Epithelial cell of proximal tubule (primary cell): ENCODE results near the gene RGS6. TPM values are rescaled to one million over a fixed set of nuclear protein-coding genes. Genes with fewer than 3 reads are reported as not detected.
"Not testable (repeated sequence)": the region's sequence is repeated elsewhere in the genome, so short reads cannot be mapped to it uniquely, and the experiment has no call there.

Source experiments
- DNase-seq: peaks from one replicate; pipeline ENCODE4 v3.0.0-alpha.2; 2011; ENCODE audit warnings: low read depth
- H3K4me3 ChIP-seq: 2 replicates; pipeline ENCODE4 v1.5.1; 2011; ENCODE audit warnings: low read depth, mild to moderate bottlenecking, low read length
- total RNA-seq: library from RNA; depleted of rRNA; stranded (reverse); fragments of >200 nt; gene quantifications from 2 replicates; pipeline ENCODE4 v1.2.3, GENCODE V29; 2015
- TF ChIP-seq, protein P1 (sequence below): conservative IDR thresholded peaks from 2 replicates; pipeline ENCODE4 v1.5.1; 2012; ENCODE audit warnings: low read depth, mild to moderate bottlenecking, low read length

The RGS6 gene
- total RNA-seq, 1 donor from 2014 or later, result not detected

GRCh38 chr14:72471346-72471745 lies 539.1 kb downstream of the RGS6 start:
- no peak overlapping the region for H3K4me3 ChIP-seq
- DNase-seq, result no peak
- TF ChIP-seq, protein P1, sequence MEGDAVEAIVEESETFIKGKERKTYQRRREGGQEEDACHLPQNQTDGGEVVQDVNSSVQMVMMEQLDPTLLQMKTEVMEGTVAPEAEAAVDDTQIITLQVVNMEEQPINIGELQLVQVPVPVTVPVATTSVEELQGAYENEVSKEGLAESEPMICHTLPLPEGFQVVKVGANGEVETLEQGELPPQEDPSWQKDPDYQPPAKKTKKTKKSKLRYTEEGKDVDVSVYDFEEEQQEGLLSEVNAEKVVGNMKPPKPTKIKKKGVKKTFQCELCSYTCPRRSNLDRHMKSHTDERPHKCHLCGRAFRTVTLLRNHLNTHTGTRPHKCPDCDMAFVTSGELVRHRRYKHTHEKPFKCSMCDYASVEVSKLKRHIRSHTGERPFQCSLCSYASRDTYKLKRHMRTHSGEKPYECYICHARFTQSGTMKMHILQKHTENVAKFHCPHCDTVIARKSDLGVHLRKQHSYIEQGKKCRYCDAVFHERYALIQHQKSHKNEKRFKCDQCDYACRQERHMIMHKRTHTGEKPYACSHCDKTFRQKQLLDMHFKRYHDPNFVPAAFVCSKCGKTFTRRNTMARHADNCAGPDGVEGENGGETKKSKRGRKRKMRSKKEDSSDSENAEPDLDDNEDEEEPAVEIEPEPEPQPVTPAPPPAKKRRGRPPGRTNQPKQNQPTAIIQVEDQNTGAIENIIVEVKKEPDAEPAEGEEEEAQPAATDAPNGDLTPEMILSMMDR, result no peak

DNA sequence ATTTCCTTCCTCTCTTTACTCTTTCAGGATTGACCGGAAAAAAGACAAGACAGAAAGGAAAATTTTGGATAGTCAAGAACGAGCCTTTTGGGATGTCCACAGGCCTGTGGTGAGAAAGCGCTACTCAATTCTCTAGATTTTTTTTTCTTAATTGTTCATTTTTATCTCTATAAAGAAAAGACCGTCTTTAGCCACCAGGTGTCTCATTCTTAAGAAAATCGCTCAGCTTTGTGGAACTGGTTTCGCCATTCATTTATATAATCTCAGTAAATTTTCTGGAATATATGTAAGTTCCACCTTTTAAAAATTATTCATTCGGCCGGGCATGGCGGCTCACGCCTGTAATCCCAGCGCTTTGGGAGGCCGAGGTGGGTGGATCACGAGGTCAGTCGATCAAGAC lies 540.6 kb downstream of the RGS6 start:
- no peak for DNase-seq
- TF ChIP-seq, protein P1, result peak; percentile 19
- no peak overlapping the region for H3K4me3 ChIP-seq

- DNase-seq, result peak; percentile 98
- TF ChIP-seq, protein P1, result no peak
- H3K4me3 ChIP-seq, result no peak overlapping the region
Measured at GRCh38 chr14:72476657-72477499, 544.6 kb downstream of the RGS6 start.

- H3K4me3 ChIP-seq, DNase-seq: not testable (repeated sequence)
Measured at GRCh38 chr14:72477578-72477977, 545.3 kb downstream of the RGS6 start.

DNA sequence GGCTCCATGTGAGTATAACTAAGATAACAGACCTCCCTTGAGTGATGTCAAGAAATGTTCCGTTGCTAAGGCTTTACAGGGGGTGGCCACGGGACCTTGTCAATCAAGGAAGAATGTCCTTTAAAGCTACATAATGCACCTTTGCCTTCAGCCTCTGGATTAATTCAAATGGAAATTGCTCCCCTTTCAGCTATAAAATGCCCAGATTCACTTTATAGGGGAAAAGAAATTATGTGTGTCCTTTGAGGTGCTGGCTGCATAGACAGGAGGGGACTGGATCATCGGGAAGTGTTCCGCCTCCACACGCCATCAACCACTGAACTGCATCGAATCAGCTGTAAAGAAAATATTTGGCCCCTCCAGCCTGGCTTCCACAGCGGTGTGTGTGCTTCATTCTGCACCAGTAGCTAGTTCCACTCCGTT lies 546.3 kb downstream of the RGS6 start:
- H3K4me3 ChIP-seq, result no peak overlapping the region
- TF ChIP-seq, protein P1, result no peak
- DNase-seq, result peak; percentile 67

DNA sequence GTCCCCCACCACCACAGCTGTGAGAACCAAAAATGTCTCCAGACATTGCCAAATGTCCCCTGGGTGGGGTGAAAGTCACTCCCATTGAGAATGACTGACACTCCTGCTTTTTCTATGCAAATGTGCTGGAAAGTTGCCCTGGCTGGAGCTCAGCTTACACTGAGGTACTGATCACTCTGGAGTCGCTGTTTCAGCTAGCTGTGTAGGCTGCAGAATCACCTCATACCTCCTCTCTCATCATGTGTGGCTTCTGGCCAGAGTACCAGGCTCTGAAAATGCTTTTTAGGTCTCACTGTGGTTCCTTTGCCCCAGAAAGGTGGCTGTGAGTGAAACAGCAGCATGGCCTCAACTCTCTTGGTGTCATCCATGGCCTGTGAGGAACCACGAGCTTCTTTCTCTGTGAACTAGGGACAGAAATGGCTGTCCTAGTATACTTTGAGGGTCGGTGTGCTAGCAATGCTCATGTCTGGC lies 547.3 kb downstream of the RGS6 start:
- no peak for DNase-seq
- no peak overlapping the region for H3K4me3 ChIP-seq
- TF ChIP-seq, protein P1, result no peak

DNA sequence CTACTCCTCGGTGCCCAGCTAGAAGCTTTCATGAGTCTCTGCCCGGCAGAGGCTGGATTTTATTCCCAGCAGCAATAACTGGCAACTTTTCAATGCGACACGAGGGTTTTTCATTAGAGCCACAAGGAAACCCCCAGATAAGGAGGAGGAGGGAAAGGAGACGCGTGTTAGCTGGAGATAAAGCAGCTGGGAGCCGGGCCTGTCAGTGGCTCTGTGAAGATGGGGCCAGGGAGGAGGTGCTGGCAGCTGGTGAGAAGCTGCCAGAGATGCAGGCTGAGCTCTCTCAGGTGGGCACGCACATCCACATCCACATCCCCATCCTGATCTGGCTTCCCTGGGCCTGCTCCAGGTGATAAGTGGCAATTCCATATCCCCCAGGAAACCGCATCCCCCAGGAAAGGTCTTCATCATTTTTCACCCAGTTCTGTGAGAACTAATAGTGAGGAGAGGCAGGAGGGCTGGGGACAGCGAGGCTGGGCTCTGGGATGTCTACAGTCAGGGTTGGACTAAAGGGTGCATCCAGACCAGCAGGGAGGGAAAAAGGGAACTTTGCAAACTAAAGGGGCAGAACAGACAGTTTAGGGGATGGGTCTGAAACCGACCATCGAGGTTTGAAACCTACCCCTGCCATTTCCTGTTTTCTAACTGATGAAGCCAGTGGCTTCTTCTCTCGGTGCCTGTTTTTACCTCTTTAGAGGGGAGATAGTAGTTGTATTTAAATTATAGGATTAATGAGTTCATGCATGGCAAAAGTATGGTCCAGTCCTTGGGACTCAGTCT lies 548.4 kb downstream of the RGS6 start:
- TF ChIP-seq, protein P1, result no peak
- H3K4me3 ChIP-seq, result no peak overlapping the region
- DNase-seq, result no peak
